K562 (cell line): ENCODE results near the gene ZCCHC8. TPM values are rescaled to one million over a fixed set of nuclear protein-coding genes. Genes with fewer than 3 reads are reported as not detected.

Experiments
- ATAC-seq: fragments of 200-7000 bp; cut with Tn5 transposase; 3 replicates; pipeline ENCODE4 v1.9.1; 2020; ENCODE audit warnings: moderate library complexity
- BruUV-seq: library from RNA; stranded (reverse); fragments of 400-500 nt; replicated peaks from 2 replicates; lab custom pipeline; 2021; lab: Mats Ljungman, UMichigan
- CTCF ChIA-PET: fragments of 300-600 bp; formaldehyde crosslinking; extraction: SDS; loops from one replicate; lab custom pipeline; 2021; ENCODE audit warnings: low intra/inter-chr PET ratio; lab: Yijun Ruan, JAX
- POLR2A ChIA-PET: fragments of 300-600, 350-650 bp; sonication (Branson Sonifier 250); formaldehyde crosslinking; extraction: SDS; loops from one replicate; lab custom pipeline; 2021; ENCODE audit warnings: antibody characterized with exemption, inconsistent platforms; lab: Yijun Ruan, JAX
- DNase-seq, 4 experiments: peaks; one replicate each; pipeline versions ENCODE4 v3.0.0 to v3.0.0-alpha.2; 2011 to 2018; ENCODE audit warnings: low spot score in 3 of 4, mixed read lengths in 3 of 4; ENCODE audit errors: extremely low read depth in 1 of 4
- FAIRE-seq: peaks from 2 replicates; lab custom pipeline; 2011; peaks lifted over from hg19 to GRCh38; lab: Jason Lieb, UNC
- H2AFZ ChIP-seq: 2 replicates; pipeline ENCODE4 v1.6.0; 2011; ENCODE audit warnings: low read depth, low read length, control low read depth, inconsistent platforms
- H3K27ac ChIP-seq: fragments of 200-600 bp; 3 replicates; pipeline ENCODE4 v1.8.0; 2011; ENCODE audit warnings: low read depth, mild to moderate bottlenecking, control low read depth, inconsistent platforms, low read length, moderate library complexity, mixed read lengths; ENCODE audit errors: extremely low read depth
- H3K27me3 ChIP-seq, 2 experiments: fragments of 300-600 bp in 1 of 2; 2 replicates in 1 of 2; 3 replicates in 1 of 2; pipeline versions ENCODE4 v1.6.0 to v1.8.0; 2011; ENCODE audit warnings: inconsistent platforms in 2 of 2, low read length in 2 of 2, mild to moderate bottlenecking in 1 of 2, mixed read lengths in 1 of 2, moderate library complexity in 1 of 2; ENCODE audit not compliant: control insufficient read depth in 2 of 2, insufficient read depth in 2 of 2
- H3K36me3 ChIP-seq: fragments of 300-600 bp; 3 replicates; pipeline ENCODE4 v1.8.0; 2011; ENCODE audit warnings: mild to moderate bottlenecking, low read length, inconsistent platforms; ENCODE audit not compliant: control insufficient read depth, insufficient read depth
- H3K4me1 ChIP-seq, 2 experiments: fragments of 200-600 bp in 1 of 2; replicated peaks in 1 of 2; 2 replicates in 1 of 2; 3 replicates in 1 of 2; pipeline versions ENCODE4 v1.5.1 to v1.8.0; 2011; ENCODE audit warnings: inconsistent platforms in 2 of 2, low read length in 2 of 2, mild to moderate bottlenecking in 1 of 2, mixed read lengths in 1 of 2, moderate library complexity in 1 of 2; ENCODE audit not compliant: control insufficient read depth in 2 of 2, insufficient read depth in 2 of 2
- H3K4me2 ChIP-seq: 2 replicates; pipeline ENCODE4 v1.6.1; 2011; ENCODE audit warnings: low read length, control low read depth, inconsistent platforms, mixed read lengths; ENCODE audit not compliant: insufficient read depth
- H3K4me3 ChIP-seq: fragments of 200-600 bp; sonication (generic), shearing (Covaris generic); 2 replicates; pipeline ENCODE4 v1.5.1; 2016; ENCODE audit warnings: control low read depth, inconsistent platforms
- H3K79me2 ChIP-seq: fragments of 200-600 bp; 3 replicates; pipeline ENCODE4 v1.8.0; 2011; ENCODE audit warnings: low read length, inconsistent platforms; ENCODE audit not compliant: control insufficient read depth, insufficient read depth
- H3K9ac ChIP-seq, 2 experiments: 2 replicates each; pipeline versions ENCODE4 v1.6.0 to v1.6.1; 2011; ENCODE audit warnings: low read depth in 2 of 2, low read length in 2 of 2, control low read depth in 1 of 2, inconsistent platforms in 1 of 2, mild to moderate bottlenecking in 1 of 2, mixed read lengths in 1 of 2; ENCODE audit not compliant: insufficient read depth in 1 of 2
- H3K9me1 ChIP-seq: one replicate; pipeline ENCODE4 v1.6.0; 2011; ENCODE audit warnings: inconsistent platforms, mild to moderate bottlenecking, low read length, moderate library complexity; ENCODE audit not compliant: control insufficient read depth, insufficient read depth
- H3K9me3 ChIP-seq: replicated peaks from 2 replicates; pipeline ENCODE4 v1.5.1; 2011; ENCODE audit warnings: low read depth, low read length, inconsistent platforms; ENCODE audit not compliant: control insufficient read depth, insufficient read depth
- H4K20me1 ChIP-seq: replicated peaks from 2 replicates; pipeline ENCODE4 v1.6.1; 2011; ENCODE audit warnings: low read length, inconsistent platforms, mixed read lengths; ENCODE audit not compliant: control insufficient read depth, insufficient read depth
- BRF1 ChIP-seq: IDR thresholded peaks from 3 replicates; pipeline ENCODE4 v1.6.1; 2011; ENCODE audit warnings: borderline replicate concordance, mild to moderate bottlenecking; ENCODE audit not compliant: insufficient read length; ENCODE audit errors: extremely low read depth
- HEY1 ChIP-seq: fragments of 250-450 bp; sonication (Bioruptor Pico); IDR thresholded peaks from 2 replicates; pipeline ENCODE4 v1.5.0; 2020; ENCODE audit warnings: mild to moderate bottlenecking, moderate library complexity, borderline replicate concordance
- MTA1 ChIP-seq: fragments of 450-650 bp; IDR thresholded peaks from 2 replicates; pipeline ENCODE4 v1.6.1; 2017; ENCODE audit warnings: borderline replicate concordance
- MTA3 ChIP-seq: fragments of 450-650 bp; formaldehyde crosslinking; IDR thresholded peaks from 2 replicates; pipeline ENCODE4 v1.6.1; 2017; ENCODE audit warnings: mild to moderate bottlenecking, borderline replicate concordance
- RBM39 ChIP-seq: fragments of 200-400 bp; formaldehyde crosslinking; optimal IDR thresholded peaks from 2 replicates; pipeline ENCODE3; 2018; ENCODE audit warnings: low read depth, low read length
- SMARCB1 ChIP-seq: IDR thresholded peaks from 2 replicates; pipeline ENCODE4 v1.6.1; 2011; ENCODE audit warnings: improper control_type of control experiment, low read depth; ENCODE audit not compliant: insufficient read length
- WGBS: fragments of 100-300 bp; shearing (Covaris generic); methylation state at CpG from one replicate; pipeline ENCODE4 v1.1.6; 2016; ENCODE audit warnings: low coverage, mixed read lengths; ENCODE audit not compliant: insufficient coverage; ENCODE audit errors: missing lambda C conversion rate; 5-methylcytosine and 5-hydroxymethylcytosine counted together
- in situ Hi-C: fragments of 300-500 bp; cut with MboI; formaldehyde crosslinking; loops from 4 replicates; pipeline ENCODE4 v1.15.0; 2018; ENCODE audit warnings: inconsistent platforms, mixed read lengths
- intact Hi-C: fragments of 100-400 bp; cut with micrococcal nuclease; formaldehyde crosslinking; loops from 2 replicates; pipeline ENCODE4 v1.14.2; 2022
- polyA plus RNA-seq, 8 experiments: library from polyadenylated mRNA; depleted of rRNA in 4 of 8; stranded (reverse) in 5 of 8; unstranded in 3 of 8; fragments of >200 nt; fragmentation: Nextera tagmentation in 2 of 8; fragmentation: Illumina TruSeq in 1 of 8; extraction: Ambion mirVana in 2 of 8; extraction: Trizol in 1 of 8; gene quantifications; 2 replicates each; pipeline versions ENCODE4 v1.2.1 to v1.2.3, GENCODE V29; 2011 to 2014; ENCODE audit warnings: inconsistent platforms in 1 of 8, missing spikeins in 1 of 8
- total RNA-seq, 7 experiments: library from RNA; depleted of rRNA in 6 of 7; stranded (reverse); fragments of >200 nt in 6 of 7; fragmentation: Illumina TruSeq in 2 of 7; extraction: Trizol in 2 of 7; gene quantifications; 2 replicates each; pipeline versions ENCODE4 v1.2.1 to v1.2.3, GENCODE V29; 2011 to 2021; ENCODE audit warnings: low replicate concordance in 1 of 7
- TF ChIP-seq, protein P1 (sequence below): IDR thresholded peaks from 2 replicates; pipeline ENCODE4 v1.6.1; 2012; ENCODE audit warnings: low read depth, low read length, improper control_type of control experiment, borderline replicate concordance
- TF ChIP-seq, protein P2 (sequence below): fragments of 250-450 bp; sonication (Bioruptor Pico); IDR thresholded peaks from 2 replicates; pipeline ENCODE4 v1.4.0; 2020; ENCODE audit warnings: mild to moderate bottlenecking, moderate library complexity, borderline replicate concordance
- TF ChIP-seq, protein P3 (sequence below): sonication (generic); formaldehyde crosslinking; IDR thresholded peaks from 2 replicates; pipeline ENCODE4 v1.8.1; 2023; ENCODE audit warnings: mild to moderate bottlenecking, missing genetic modification reagents

Gene ZCCHC8
- total and polyA plus RNA-seq, 9 of the 15 experiments (the other 6 are each of a cell fraction or from before 2014, with no cell fraction given): 14.8 to 50.9 (median 34.1) TPM

DNA sequence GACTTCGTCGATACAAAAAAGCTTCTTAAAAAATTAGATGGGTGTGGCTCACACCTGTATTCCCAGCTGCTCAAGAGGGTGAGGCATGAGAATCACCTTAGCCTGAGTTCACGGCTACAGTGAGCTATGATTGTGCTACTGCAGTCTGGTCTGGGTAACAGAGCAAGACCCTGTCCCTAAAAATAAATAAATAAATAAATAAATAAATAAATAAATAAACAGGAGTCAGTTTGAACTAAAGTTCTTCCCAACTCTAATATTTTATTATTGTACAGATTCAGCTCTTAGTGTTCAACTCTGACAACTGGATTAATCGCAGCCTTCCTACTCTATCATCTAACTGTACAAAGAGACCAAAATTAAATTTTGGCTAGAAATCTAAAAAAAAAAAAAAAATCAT, 65.5 kb downstream of the ZCCHC8 start:
- DNase-seq (no peak), ATAC-seq (no peak), FAIRE-seq (no peak)
- Histone ChIP-seq H2AFZ (no peak overlapping the region), H3K9ac (no peak overlapping the region), H4K20me1 (no peaks in the 10 kb centered on the region), H3K79me2 (no peaks in the 10 kb centered on the region), H3K4me3 (no peak overlapping the region), H3K27ac (no peak overlapping the region), H3K4me2 (no peak overlapping the region), H3K27me3 (no peaks in the 10 kb centered on the region), H3K36me3 (no peaks in the 10 kb centered on the region), H3K9me3 (no peaks in the 10 kb centered on the region), H3K4me1 (no peaks in the 10 kb centered on the region; a peak in 2 of 5 replicates), H3K9me1 (no peaks in the 10 kb centered on the region)
- POLR2A ChIA-PET: interaction anchor here (0.8 to 1.0 kb wide), 3 partner anchors 11 to 61 kb away, joined by 3 read pairs; no protein-coding TSS in a partner anchor
- TF ChIP-seq BRF1 (no peak), RBM39 (no peak), MTA1 (no peak), HEY1 (CRISPR knock-in tag) (no peak), MTA3 (no peak), SMARCB1 (no peak)
- TF ChIP-seq, protein P1, sequence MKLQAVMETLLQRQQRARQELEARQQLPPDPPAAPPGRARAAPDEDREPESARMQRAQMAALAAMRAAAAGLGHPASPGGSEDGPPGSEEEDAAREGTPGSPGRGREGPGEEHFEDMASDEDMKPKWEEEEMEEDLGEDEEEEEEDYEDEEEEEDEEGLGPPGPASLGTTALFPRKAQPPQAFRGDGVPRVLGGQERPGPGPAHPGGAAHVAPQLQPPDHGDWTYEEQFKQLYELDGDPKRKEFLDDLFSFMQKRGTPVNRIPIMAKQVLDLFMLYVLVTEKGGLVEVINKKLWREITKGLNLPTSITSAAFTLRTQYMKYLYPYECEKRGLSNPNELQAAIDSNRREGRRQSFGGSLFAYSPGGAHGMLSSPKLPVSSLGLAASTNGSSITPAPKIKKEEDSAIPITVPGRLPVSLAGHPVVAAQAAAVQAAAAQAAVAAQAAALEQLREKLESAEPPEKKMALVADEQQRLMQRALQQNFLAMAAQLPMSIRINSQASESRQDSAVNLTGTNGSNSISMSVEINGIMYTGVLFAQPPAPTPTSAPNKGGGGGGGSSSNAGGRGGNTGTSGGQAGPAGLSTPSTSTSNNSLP: no peak
- TF ChIP-seq, protein P2, sequence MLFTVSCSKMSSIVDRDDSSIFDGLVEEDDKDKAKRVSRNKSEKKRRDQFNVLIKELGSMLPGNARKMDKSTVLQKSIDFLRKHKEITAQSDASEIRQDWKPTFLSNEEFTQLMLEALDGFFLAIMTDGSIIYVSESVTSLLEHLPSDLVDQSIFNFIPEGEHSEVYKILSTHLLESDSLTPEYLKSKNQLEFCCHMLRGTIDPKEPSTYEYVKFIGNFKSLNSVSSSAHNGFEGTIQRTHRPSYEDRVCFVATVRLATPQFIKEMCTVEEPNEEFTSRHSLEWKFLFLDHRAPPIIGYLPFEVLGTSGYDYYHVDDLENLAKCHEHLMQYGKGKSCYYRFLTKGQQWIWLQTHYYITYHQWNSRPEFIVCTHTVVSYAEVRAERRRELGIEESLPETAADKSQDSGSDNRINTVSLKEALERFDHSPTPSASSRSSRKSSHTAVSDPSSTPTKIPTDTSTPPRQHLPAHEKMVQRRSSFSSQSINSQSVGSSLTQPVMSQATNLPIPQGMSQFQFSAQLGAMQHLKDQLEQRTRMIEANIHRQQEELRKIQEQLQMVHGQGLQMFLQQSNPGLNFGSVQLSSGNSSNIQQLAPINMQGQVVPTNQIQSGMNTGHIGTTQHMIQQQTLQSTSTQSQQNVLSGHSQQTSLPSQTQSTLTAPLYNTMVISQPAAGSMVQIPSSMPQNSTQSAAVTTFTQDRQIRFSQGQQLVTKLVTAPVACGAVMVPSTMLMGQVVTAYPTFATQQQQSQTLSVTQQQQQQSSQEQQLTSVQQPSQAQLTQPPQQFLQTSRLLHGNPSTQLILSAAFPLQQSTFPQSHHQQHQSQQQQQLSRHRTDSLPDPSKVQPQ (CRISPR knock-in tag): no peak
- TF ChIP-seq, protein P3, sequence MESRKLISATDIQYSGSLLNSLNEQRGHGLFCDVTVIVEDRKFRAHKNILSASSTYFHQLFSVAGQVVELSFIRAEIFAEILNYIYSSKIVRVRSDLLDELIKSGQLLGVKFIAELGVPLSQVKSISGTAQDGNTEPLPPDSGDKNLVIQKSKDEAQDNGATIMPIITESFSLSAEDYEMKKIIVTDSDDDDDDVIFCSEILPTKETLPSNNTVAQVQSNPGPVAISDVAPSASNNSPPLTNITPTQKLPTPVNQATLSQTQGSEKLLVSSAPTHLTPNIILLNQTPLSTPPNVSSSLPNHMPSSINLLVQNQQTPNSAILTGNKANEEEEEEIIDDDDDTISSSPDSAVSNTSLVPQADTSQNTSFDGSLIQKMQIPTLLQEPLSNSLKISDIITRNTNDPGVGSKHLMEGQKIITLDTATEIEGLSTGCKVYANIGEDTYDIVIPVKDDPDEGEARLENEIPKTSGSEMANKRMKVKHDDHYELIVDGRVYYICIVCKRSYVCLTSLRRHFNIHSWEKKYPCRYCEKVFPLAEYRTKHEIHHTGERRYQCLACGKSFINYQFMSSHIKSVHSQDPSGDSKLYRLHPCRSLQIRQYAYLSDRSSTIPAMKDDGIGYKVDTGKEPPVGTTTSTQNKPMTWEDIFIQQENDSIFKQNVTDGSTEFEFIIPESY: no peak
- intact Hi-C loops (no loop called here), in situ Hi-C loops (no loop called here)
- CTCF ChIA-PET: no interaction called here
- no TSS peak for BruUV-seq
- WGBS: 64% methylated on average over 4 of the region's 4 CpGs
